Measurements from ENCODE around the gene POLE4. TPM values are rescaled to one million over a fixed set of nuclear protein-coding genes. Genes with fewer than 3 reads are reported as not detected.

Gene POLE4, protein sequence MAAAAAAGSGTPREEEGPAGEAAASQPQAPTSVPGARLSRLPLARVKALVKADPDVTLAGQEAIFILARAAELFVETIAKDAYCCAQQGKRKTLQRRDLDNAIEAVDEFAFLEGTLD
- 53.1 and 58.3 TPM in 2 replicates for total RNA-seq

DNA sequence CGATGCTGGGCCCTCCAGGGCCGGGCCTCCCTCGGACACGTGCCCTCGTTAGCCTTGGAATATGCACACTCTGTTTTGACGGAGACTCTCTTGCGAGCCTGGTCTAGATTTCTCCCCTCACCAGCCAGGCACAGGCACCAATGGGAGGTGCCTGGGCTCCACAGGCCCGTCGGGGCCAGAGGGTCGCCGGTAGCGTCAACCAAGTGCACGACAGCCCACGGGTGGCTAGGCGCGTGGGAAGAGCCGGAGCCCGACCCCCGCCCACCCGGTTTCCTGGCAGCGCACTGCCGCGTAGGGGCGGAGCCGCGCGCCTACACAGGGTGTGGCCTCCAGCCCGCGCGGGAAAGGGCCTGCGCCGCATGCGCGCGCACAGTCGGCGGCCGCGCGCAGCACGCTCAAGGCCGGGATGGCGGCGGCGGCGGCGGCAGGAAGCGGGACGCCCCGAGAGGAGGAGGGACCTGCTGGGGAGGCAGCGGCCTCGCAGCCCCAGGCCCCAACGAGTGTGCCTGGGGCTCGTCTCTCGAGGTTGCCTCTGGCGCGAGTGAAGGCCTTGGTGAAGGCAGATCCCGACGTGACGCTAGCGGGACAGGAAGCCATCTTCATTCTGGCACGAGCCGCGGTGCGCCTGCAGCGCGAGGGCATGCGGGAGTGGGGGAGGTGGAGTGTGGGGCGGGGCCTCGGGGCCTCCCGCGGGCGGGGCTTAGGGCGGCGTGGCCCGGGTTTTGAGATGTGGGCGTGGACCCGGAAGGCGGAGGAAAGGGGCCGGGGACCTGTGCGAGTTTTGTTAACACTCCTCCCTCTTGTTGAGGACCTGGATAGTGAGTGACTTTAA, at the start of gene POLE4:
Gene POLE4, plus strand, starts transcription at position 370 of the 832 bp plus-strand sequence. Its CDS starts 37 bp downstream, at position 407.
- DNase-seq, result peak; percentile 98
- Mint-ChIP-seq H3K9me3 (peaks cover 10% of the 10 kb centered on the region), H3K4me1 (peaks cover 47% of the 10 kb centered on the region), H3K4me3 (peak within 1 kb of the TSS; percentile 82), H3K27me3 (no peaks in the 10 kb centered on the region), H3K27ac (peak within 1 kb of the TSS; percentile 86), H3K36me3 (ENCODE audit: low read depth) (peaks cover 47% of the 10 kb centered on the region)
- intact Hi-C loops (cut with micrococcal nuclease), result loop anchor here (1.0 to 2.0 kb wide), 4 partner anchors 123 to 752 kb away; partner anchors contain the start of genes AUP1, GCFC2, HTRA2 and MRPL19

DNA sequence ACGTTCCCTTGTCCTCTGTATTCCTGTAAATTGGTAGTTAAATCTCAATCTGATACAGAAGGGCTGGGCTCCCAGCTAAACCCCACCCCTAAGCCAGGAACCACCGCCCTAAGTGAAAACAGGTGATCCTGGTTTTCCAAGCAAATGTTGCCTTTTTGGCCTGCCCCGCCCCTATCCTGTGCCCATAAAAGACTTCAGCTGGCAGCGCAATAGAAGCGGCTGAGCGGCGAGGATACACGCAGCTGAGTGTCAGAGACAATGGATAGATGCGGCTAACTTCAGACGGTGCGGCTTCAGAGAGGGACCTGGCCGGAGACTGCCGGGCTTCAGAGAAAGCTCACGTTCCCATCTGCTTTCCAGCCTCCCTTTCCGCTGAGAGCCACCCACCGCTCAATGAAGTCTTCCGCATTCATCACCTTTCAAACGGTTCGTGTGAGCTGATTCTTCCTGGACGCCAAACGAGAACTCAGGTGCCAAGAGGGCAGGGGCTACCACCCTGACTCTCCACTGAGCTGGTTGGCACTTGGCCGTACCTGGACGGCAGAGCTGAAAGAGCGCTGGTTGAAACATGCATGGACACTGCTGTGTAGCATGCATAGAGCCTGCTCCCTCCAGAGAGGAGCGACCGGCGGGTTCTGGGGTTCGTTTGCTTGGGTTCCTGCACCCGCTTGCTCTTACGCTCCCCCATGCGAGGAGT, 49.5 kb upstream of the POLE4 start:
- Mint-ChIP-seq H3K27ac (no peak overlapping the region), H3K4me3 (peak overlapping the region; percentile 17), H3K27me3 (peaks cover 34% of the 10 kb centered on the region), H3K36me3 (ENCODE audit: low read depth) (no peaks in the 10 kb centered on the region), H3K9me3 (no peaks in the 10 kb centered on the region), H3K4me1 (peaks cover 8% of the 10 kb centered on the region)
- intact Hi-C loops (cut with micrococcal nuclease), result no loop called here
- DNase-seq, result no peak

DNA sequence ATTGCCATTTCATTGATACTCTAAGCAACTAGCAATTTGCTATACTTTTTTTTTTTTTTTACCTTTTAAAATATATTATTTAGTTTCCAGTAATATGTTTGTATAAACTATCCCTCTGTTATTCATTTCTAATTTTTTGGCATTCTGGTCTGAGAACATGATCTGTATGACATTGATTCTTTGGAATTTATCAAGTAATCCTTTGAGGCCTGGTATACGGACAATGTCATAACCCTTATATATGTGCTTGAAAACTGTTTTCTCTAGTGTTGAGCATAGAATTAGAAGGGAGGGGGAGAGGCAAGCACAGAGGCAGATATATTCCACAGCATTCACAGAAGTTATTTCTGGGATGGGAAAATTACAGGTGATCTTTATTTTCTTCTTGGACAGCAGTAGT, 48.2 kb upstream of the POLE4 start:
- Mint-ChIP-seq H3K27me3 (peaks cover 43% of the 10 kb centered on the region), H3K4me1 (peaks cover 13% of the 10 kb centered on the region), H3K36me3 (ENCODE audit: low read depth) (no peaks in the 10 kb centered on the region), H3K27ac (no peak overlapping the region), H3K4me3 (no peak overlapping the region), H3K9me3 (no peaks in the 10 kb centered on the region)
- no peak for DNase-seq
- intact Hi-C loops (cut with micrococcal nuclease), result loop anchor here (10.0 kb wide), 1 partner anchor 715 kb away; no protein-coding TSS in a partner anchor

DNA sequence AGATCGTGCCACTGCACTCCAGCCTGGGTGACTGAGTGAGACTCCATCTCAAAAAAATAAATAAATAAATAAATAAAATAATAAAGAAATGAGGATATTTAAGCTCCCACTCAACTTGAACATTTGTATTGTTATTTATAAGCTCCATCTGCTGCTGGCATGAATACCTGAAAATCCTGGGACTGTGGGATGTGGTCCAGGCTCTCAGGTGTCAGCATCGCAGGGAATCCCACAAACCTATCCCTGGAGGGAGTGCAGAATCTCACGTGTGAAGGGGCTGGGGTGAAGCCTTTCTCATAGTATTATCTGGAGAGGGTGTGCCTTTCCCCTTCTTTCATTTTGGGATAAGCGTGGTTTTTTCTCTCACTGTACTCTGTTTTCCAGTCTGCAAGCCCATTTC, 47.4 kb upstream of the POLE4 start:
- Mint-ChIP-seq H3K27me3 (peaks cover 42% of the 10 kb centered on the region), H3K36me3 (ENCODE audit: low read depth) (no peaks in the 10 kb centered on the region), H3K4me1 (peaks cover 21% of the 10 kb centered on the region), H3K27ac (no peak overlapping the region), H3K9me3 (no peaks in the 10 kb centered on the region), H3K4me3 (no peak overlapping the region)
- intact Hi-C loops (cut with micrococcal nuclease), result loop anchor here (10.0 kb wide), 1 partner anchor 714 kb away; no protein-coding TSS in a partner anchor
- DNase-seq, result no peak

DNA sequence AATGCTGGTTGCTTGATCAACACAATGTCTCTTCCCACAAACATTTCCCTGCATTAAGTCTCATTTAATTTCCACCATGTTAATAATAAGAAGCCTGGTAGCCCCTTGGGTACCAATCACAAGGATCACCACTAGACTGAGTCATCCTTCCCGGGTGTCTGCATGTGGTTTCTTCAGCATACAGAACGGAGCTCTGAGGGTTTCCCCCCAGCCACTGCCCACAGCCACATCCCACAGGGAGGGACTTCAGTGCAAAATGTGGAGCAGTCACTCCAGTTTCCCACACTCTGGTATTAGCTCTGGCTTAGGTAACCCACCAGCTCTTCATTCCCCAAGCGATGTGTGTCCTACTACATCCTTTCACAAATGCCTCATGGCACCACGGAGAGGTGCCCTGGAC, 42.7 kb upstream of the POLE4 start:
- no peaks in the 10 kb centered on the region for H3K9me3 Mint-ChIP-seq
- DNase-seq, result peak; percentile 73
- H3K4me3 Mint-ChIP-seq, result no peak overlapping the region
- peaks cover 15% of the 10 kb centered on the region for H3K4me1 Mint-ChIP-seq
- H3K27ac Mint-ChIP-seq, result no peak overlapping the region
- intact Hi-C loops (cut with micrococcal nuclease), result loop anchor here (5.0 to 10.0 kb wide), 2 partner anchors 152 to 709 kb away; no protein-coding TSS in a partner anchor
- peaks cover 41% of the 10 kb centered on the region for H3K27me3 Mint-ChIP-seq
- H3K36me3 Mint-ChIP-seq (ENCODE audit: low read depth), result no peaks in the 10 kb centered on the region

DNA sequence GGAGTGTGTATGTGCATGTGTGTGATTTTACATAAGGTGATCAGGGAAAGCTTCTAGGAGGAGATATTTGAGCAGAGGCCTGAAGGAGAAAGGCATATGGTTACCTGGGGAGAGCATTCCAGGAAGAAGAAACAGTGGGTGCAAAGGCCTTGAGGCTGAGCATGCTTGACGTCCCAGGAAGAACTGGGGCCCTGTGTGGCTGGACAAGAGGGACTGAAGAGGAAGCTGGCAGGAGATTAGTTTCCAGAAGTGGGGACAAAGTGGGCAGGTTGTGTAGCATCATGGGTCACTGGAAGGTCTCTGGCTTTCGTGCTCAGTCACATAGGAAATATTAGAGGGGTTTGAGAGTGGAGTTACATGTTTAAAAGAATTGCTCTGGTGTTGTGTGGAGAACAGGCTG, 42.0 kb upstream of the POLE4 start:
- no peak for DNase-seq
- Mint-ChIP-seq H3K4me3 (no peak overlapping the region), H3K36me3 (ENCODE audit: low read depth) (no peaks in the 10 kb centered on the region), H3K27ac (no peak overlapping the region), H3K27me3 (peaks cover 38% of the 10 kb centered on the region), H3K9me3 (no peaks in the 10 kb centered on the region), H3K4me1 (peaks cover 15% of the 10 kb centered on the region)
- intact Hi-C loops (cut with micrococcal nuclease), result loop anchor here (5.0 to 10.0 kb wide), 2 partner anchors 151 to 708 kb away; no protein-coding TSS in a partner anchor

DNA sequence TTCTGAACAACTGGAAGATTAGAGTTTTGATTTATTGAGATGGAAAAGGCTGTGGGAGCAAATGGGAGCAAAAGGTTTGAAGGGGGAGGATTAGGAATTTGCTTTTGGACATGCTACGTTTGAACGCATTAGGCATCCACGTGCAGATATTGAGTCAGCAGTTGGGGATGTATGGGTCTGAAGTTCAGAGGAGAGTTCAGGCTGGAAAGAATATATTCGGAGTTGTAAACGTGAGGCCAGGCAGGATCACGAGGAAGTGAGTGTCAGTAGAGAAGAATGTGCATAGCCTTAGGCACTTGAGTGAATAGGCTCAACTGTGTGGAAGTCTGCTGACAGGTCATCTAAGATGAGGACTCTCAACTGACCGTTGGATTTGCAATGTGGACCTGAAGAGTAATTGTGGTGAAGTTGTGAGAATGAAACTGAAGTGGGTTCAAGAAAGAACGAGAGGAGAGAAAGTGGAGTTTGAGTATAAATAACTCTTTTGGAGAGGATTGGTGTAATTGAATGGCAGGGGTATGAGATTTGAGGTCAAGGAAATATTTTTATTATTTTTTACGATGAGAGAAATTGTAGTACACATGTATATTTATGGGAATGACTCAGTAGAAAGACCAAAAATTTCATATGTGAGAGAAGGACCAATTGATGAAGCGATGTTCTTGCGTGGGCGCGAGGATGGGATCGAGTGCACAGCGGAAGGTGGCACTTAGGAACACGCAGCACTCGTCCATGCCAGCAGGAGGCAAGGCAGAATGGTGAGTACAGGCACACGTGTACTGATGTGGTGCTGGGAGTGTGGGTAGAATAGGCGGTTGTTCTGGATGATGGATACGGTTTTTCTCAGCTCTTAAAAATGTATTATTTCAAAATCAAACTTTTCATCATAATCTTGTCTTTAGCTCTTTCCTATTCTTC, 40.5 kb upstream of the POLE4 start:
- Mint-ChIP-seq H3K27ac (no peak overlapping the region), H3K4me3 (no peak overlapping the region), H3K36me3 (ENCODE audit: low read depth) (no peaks in the 10 kb centered on the region), H3K9me3 (no peaks in the 10 kb centered on the region), H3K4me1 (peaks cover 15% of the 10 kb centered on the region), H3K27me3 (peaks cover 35% of the 10 kb centered on the region)
- intact Hi-C loops (cut with micrococcal nuclease), result loop anchor here (2.0 to 10.0 kb wide), 3 partner anchors 149 to 707 kb away; no protein-coding TSS in a partner anchor
- no peak for DNase-seq

DNA sequence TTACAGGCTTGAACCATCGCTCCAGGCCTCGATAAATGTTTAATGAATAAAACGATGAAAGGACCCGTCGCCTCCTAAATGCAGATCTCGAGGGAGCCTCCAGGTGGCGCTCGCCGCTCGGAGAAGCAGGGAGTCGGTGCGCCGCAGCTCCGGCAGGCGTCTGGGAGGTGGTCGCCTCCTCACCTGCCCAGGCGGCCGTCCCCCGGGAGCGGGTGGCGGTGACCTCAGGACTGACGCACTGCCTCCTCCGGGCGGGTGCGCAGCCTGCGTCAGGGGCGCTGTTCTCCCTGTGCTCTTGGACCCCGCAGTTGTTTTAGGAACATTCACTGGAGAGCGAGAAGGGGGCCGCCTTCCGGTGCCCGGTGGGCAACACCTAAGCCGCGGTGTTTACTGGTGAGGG, 38.6 kb upstream of the POLE4 start:
- intact Hi-C loops (cut with micrococcal nuclease), result loop anchor here (1.0 to 10.0 kb wide), 4 partner anchors 147 to 705 kb away; no protein-coding TSS in a partner anchor
- H3K9me3 Mint-ChIP-seq, result no peaks in the 10 kb centered on the region
- peak; percentile 91 for DNase-seq

DNA sequence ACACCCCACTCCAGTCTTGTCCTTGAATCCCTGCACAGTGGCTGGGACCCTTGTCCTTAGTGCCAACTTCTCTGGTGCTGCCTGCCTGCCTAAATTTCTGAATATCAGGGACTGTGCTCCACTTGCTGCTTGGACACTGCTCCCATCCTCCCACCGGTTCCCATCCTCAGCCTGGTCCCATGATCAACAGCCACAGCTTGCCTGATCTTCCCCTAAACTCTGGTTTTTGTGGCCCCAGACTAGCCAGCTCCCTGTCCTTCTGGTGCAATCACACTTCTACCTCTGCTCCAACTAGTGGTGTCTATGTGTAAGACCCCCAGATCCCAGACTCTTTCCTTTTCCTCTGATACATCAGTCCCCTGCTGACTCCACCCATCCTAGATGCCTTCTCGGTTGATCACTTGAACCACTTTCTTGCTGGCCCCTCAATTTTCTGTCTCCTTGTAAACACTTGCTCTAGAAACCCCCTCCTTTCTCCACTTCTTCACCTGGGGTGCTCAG, 37.2 kb upstream of the POLE4 start:
- no peaks in the 10 kb centered on the region for H3K36me3 Mint-ChIP-seq (ENCODE audit: low read depth)

More for the DNA sequence above, 38.6 kb upstream of the POLE4 start:
- H3K36me3 Mint-ChIP-seq (ENCODE audit: low read depth), result no peaks in the 10 kb centered on the region
- H3K4me3 Mint-ChIP-seq, result peak overlapping the region; percentile 36
- no peak overlapping the region for H3K27ac Mint-ChIP-seq
- H3K27me3 Mint-ChIP-seq, result peaks cover 22% of the 10 kb centered on the region
- H3K4me1 Mint-ChIP-seq, result peaks cover 10% of the 10 kb centered on the region

DNA sequence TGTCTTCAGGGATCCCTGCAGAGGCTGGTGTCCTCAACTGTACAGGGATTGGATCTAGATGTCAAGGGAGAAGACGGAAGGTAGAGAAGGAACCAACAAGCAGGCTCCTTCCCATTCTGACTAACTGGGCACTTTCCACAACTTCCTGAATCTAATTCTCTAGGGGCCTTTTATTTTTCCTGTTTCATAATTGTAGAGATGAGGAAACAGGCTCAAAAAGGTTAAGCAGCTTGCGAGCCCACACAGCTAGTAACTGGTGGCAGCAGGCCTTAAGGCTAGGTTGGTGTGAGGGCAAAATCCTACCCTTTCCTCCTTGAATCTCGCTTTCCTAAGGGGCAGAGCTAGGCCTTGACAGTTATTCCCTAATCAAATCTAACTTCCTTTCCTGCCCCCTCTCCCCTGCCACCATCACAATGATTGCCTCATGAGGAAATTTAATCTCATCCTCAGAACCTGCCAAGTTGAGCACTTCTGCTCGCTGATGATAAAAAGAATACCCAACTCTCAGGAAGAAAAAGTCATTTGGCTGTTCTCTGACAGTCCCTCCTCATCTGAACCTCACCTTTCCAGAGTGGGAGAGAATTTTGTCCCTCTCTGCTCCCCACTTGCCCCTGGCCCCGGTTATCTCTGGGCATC, 35.7 kb upstream of the POLE4 start:
- H3K36me3 Mint-ChIP-seq (ENCODE audit: low read depth), result no peaks in the 10 kb centered on the region
- intact Hi-C loops (cut with micrococcal nuclease), result no loop called here

More for the DNA sequence above, 37.2 kb upstream of the POLE4 start:
- Mint-ChIP-seq H3K27ac (no peak overlapping the region), H3K4me3 (no peak overlapping the region), H3K27me3 (peaks cover 19% of the 10 kb centered on the region), H3K4me1 (no peaks in the 10 kb centered on the region), H3K9me3 (no peaks in the 10 kb centered on the region)
- intact Hi-C loops (cut with micrococcal nuclease), result no loop called here
- DNase-seq, result no peak

DNA sequence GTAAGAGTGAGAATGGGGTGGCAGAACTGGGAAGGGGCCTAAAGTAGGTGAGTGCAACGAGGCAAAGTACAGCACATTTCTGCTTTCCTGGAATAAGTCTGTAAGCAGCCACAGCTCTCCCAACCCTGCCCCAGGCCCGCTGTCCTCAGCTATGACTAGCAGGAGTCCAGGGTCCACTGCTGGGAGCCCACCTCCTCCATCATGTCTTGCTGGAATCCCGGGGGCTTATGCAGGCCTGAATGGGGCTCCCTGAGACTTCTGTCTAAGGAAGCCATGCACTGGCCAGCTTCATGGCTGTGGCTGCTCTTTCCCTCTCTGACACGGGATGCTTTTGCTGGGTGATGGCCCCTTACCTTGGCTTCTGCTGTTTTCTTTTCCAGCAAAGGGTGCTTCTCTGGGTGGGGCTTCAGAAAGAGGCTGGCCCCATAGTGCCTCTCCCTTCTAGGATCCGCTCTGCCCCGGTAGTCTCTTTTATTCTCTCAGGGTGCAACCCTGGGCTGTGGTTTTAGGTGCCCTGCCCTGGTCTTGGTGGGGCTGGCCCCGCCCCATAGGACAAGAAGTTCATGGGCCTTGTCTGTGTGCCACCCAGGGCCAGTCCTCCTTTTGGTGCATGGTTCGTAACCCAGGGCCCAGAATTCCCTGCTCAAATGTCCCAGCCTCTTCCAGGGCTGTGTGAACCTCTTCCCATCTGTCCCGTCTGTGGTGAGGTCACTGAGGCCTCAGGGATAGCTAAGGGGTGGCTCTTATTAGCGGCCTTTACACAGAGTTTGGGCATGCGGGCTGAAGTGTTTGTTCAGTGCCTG, 33.8 kb upstream of the POLE4 start:
- no peak for DNase-seq
- H3K27ac Mint-ChIP-seq, result no peak overlapping the region
- H3K9me3 Mint-ChIP-seq, result no peaks in the 10 kb centered on the region
- no peaks in the 10 kb centered on the region for H3K4me1 Mint-ChIP-seq
- H3K27me3 Mint-ChIP-seq, result peaks cover 2% of the 10 kb centered on the region
- no peaks in the 10 kb centered on the region for H3K36me3 Mint-ChIP-seq (ENCODE audit: low read depth)
- no peak overlapping the region for H3K4me3 Mint-ChIP-seq
- intact Hi-C loops (cut with micrococcal nuclease), result no loop called here

More for the DNA sequence above, 35.7 kb upstream of the POLE4 start:
- H3K4me3 Mint-ChIP-seq, result no peak overlapping the region
- H3K9me3 Mint-ChIP-seq, result no peaks in the 10 kb centered on the region
- H3K27me3 Mint-ChIP-seq, result peaks cover 16% of the 10 kb centered on the region
- H3K4me1 Mint-ChIP-seq, result no peaks in the 10 kb centered on the region
- H3K27ac Mint-ChIP-seq, result no peak overlapping the region
- no peak for DNase-seq

DNA sequence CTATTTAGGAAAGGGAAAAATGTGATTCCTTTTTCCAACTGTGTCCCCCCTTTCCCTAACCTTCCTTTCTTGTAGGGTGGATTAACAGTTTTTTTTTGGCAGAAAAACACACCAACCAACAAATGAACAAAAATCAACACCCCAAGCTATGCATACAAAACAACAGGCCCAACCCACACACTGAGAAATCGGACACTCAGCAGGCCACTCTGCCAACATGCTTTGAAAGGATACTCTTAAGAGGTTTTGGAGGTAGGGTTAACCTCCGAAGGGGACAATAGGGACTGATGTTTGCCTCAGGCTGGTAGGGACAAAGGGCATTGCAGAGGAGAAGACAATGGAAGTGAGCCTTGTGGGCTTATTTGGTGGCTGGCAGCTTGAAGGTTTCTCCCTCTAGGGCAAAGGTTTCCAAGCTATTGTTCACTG, 33.1 kb upstream of the POLE4 start:
- H3K9me3 Mint-ChIP-seq, result no peaks in the 10 kb centered on the region

More for the DNA sequence above, 33.1 kb upstream of the POLE4 start:
- intact Hi-C loops (cut with micrococcal nuclease), result no loop called here
- no peaks in the 10 kb centered on the region for H3K4me1 Mint-ChIP-seq
- no peak overlapping the region for H3K4me3 Mint-ChIP-seq
- no peak for DNase-seq
- H3K27me3 Mint-ChIP-seq, result peaks cover 2% of the 10 kb centered on the region
- H3K36me3 Mint-ChIP-seq (ENCODE audit: low read depth), result no peaks in the 10 kb centered on the region
- no peak overlapping the region for H3K27ac Mint-ChIP-seq
